Measurements from ENCODE around the gene PTGIS. TPM values are rescaled to one million over a fixed set of nuclear protein-coding genes. Genes with fewer than 3 reads are reported as not detected.
A peak's percentile ranks its signal among the peaks of the same experiment; 100 is the strongest.

Gene PTGIS
- total RNA-seq, 1 experiment from 2014 or later: 26.9 TPM

- no peaks in the 10 kb centered on the region for H3K79me2 ChIP-seq (ENCODE audit: low read depth)
- H3F3A ChIP-seq (ENCODE audit: insufficient read depth, low read depth): peaks cover 58% of the 10 kb centered on the region
- no TSS peak for BruUV-seq (replicated peaks)
- DNase-seq: no peak
- H4K20me1 ChIP-seq (ENCODE audit: insufficient read depth): no peaks in the 10 kb centered on the region
- H3K27ac ChIP-seq: no peak overlapping the region
- H3K4me2 ChIP-seq: no peak overlapping the region
- no peaks in the 10 kb centered on the region for H3K27me3 ChIP-seq (ENCODE audit: insufficient read depth, low read depth)
- no peak overlapping the region for H3K4me3 ChIP-seq
- no peak overlapping the region for H2AFZ ChIP-seq
- no peaks in the 10 kb centered on the region for H3K9me3 ChIP-seq (ENCODE audit: insufficient read depth, low read depth)
- ChIA-PET POLR2A (ENCODE audit: unreplicated experiment) (no interaction called here), CTCF (interaction anchor here (1.1 kb wide), 1 partner anchor 20 kb away, joined by 3 read pairs; no protein-coding TSS in a partner anchor)
- intact Hi-C loops (cut with micrococcal nuclease; ENCODE audit: unreplicated experiment): no loop called here
- TF ChIP-seq EZH2 (IDR thresholded peaks at IDR 0.05; ENCODE audit: low read depth) (no peak), CTCF (conservative IDR thresholded peaks at IDR 0.05) (no peak)
- H3K4me1 ChIP-seq (replicated peaks; ENCODE audit: insufficient read depth): peaks cover 38% of the 10 kb centered on the region
- H3K36me3 ChIP-seq (ENCODE audit: low read depth): 0 out of 2 replicates have a peak, but pooled peaks cover 12% of the 10 kb centered on the region
- no peaks in the 10 kb centered on the region for H3K9me2 ChIP-seq (ENCODE audit: insufficient read depth)
Measured at GRCh38 chr20:49538950-49539349, 29.0 kb downstream of the PTGIS start.

- POLR2A ChIA-PET (ENCODE audit: unreplicated experiment): interaction anchor here (0.7 kb wide), 1 partner anchor 45 kb away, joined by 3 read pairs; no protein-coding TSS in a partner anchor
- intact Hi-C loops (cut with micrococcal nuclease; ENCODE audit: unreplicated experiment): loop anchor here (1.0 to 5.0 kb wide), 3 partner anchors 99 to 287 kb away; no protein-coding TSS in a partner anchor
- Histone ChIP-seq H2AFZ (no peak overlapping the region), H3K36me3 (ENCODE audit: low read depth) (0 out of 2 replicates have a peak, but pooled peaks cover 10% of the 10 kb centered on the region), H3K9me3 (ENCODE audit: insufficient read depth, low read depth) (no peaks in the 10 kb centered on the region), H3K4me2 (no peak overlapping the region), H3K79me2 (ENCODE audit: low read depth) (no peaks in the 10 kb centered on the region), H3K4me3 (no peak overlapping the region), H4K20me1 (ENCODE audit: insufficient read depth) (no peaks in the 10 kb centered on the region), H3K4me1 (replicated peaks; ENCODE audit: insufficient read depth) (peaks cover 17% of the 10 kb centered on the region), H3K27me3 (ENCODE audit: insufficient read depth, low read depth) (no peaks in the 10 kb centered on the region), H3K9me2 (ENCODE audit: insufficient read depth) (no peaks in the 10 kb centered on the region), H3K27ac (no peak overlapping the region), H3F3A (ENCODE audit: insufficient read depth, low read depth) (peaks cover 37% of the 10 kb centered on the region)
- DNase-seq: peak; percentile 59 to 63
- TF ChIP-seq EZH2 (IDR thresholded peaks at IDR 0.05; ENCODE audit: low read depth) (no peak), CTCF (conservative IDR thresholded peaks at IDR 0.05) (peak; percentile 97)
- BruUV-seq (replicated peaks): no TSS peak
- CTCF ChIA-PET: no interaction called here
Measured at GRCh38 chr20:49534255-49534712, 33.7 kb downstream of the PTGIS start.

- Histone ChIP-seq H3K4me1 (replicated peaks; ENCODE audit: insufficient read depth) (peaks cover 17% of the 10 kb centered on the region), H3F3A (ENCODE audit: insufficient read depth, low read depth) (peaks cover 42% of the 10 kb centered on the region), H4K20me1 (ENCODE audit: insufficient read depth) (peaks cover 5% of the 10 kb centered on the region; the same call in 1 of the 2 replicates), H3K27me3 (ENCODE audit: insufficient read depth, low read depth) (no peaks in the 10 kb centered on the region), H3K9me2 (ENCODE audit: insufficient read depth) (no peaks in the 10 kb centered on the region), H3K4me2 (no peak overlapping the region), H3K9me3 (ENCODE audit: insufficient read depth, low read depth) (no peaks in the 10 kb centered on the region), H3K4me3 (no peak overlapping the region), H2AFZ (no peak overlapping the region), H3K36me3 (ENCODE audit: low read depth) (0 out of 2 replicates have a peak, but pooled peaks cover 4% of the 10 kb centered on the region), H3K27ac (no peak overlapping the region), H3K79me2 (ENCODE audit: low read depth) (no peaks in the 10 kb centered on the region)
- intact Hi-C loops (cut with micrococcal nuclease; ENCODE audit: unreplicated experiment): loop anchor here (5.0 kb wide), 1 partner anchor 285 kb away; no protein-coding TSS in a partner anchor
- ChIA-PET CTCF (interaction anchor here (0.5 kb wide), 1 partner anchor 201 kb away, joined by 3 read pairs; no protein-coding TSS in a partner anchor), POLR2A (ENCODE audit: unreplicated experiment) (no interaction called here)
- no TSS peak for BruUV-seq (replicated peaks)
- TF ChIP-seq CTCF (conservative IDR thresholded peaks at IDR 0.05) (no peak), EZH2 (IDR thresholded peaks at IDR 0.05; ENCODE audit: low read depth) (no peak)
- DNase-seq: no peak
Measured at GRCh38 chr20:49532285-49532946, 35.5 kb downstream of the PTGIS start.

All from PC-9 (cell line).